IMR-90 (cell line): ENCODE data around the gene HOXB8. TPM values are rescaled to one million over a fixed set of nuclear protein-coding genes. Genes with fewer than 3 reads are reported as not detected.

Experiments used
- ATAC-seq: fragments of 200-7000 bp; cut with Tn5 transposase; 2 replicates; pipeline ENCODE4 v1.9.1; 2020; ENCODE audit warnings: low read depth, mild to moderate bottlenecking, moderate library complexity
- BruUV-seq: library from RNA; stranded (reverse); fragments of 400-500 nt; replicated peaks from 2 replicates; lab custom pipeline; 2021; lab: Mats Ljungman, UMichigan
- CTCF ChIA-PET: fragments of 300-600 bp; formaldehyde crosslinking; extraction: SDS; loops from one replicate; lab custom pipeline; 2021; ENCODE audit warnings: antibody characterized with exemption; lab: Yijun Ruan, JAX
- POLR2A ChIA-PET: fragments of 300-600 bp; sonication (Branson Sonifier 250); formaldehyde crosslinking; loops from one replicate; lab custom pipeline; 2022; ENCODE audit warnings: antibody characterized with exemption; ENCODE audit not compliant: unreplicated experiment; lab: Charles Lee
- DNase-seq: peaks from one replicate; pipeline ENCODE4 v3.0.0; 2013
- H2AFZ ChIP-seq: replicated peaks from 2 replicates; pipeline ENCODE3; 2013; ENCODE audit warnings: low read length, mild to moderate bottlenecking; ENCODE audit not compliant: poor library complexity
- H2AK5ac ChIP-seq: 2 replicates; pipeline ENCODE4 v1.6.1; 2013; ENCODE audit warnings: low read depth, low read length, inconsistent platforms
- H2AK9ac ChIP-seq: replicated peaks from 2 replicates; pipeline ENCODE3; 2013; ENCODE audit warnings: mild to moderate bottlenecking, low read depth, low read length, moderate library complexity; ENCODE audit not compliant: poor library complexity
- H2BK120ac ChIP-seq: 2 replicates; pipeline ENCODE4 v1.6.1; 2013; ENCODE audit warnings: low read depth, low read length, inconsistent platforms
- H2BK15ac ChIP-seq: 3 replicates; pipeline ENCODE4 v1.6.1; 2013; ENCODE audit warnings: low read depth, low read length, inconsistent platforms
- H2BK20ac ChIP-seq: 2 replicates; pipeline ENCODE4 v1.6.1; 2013; ENCODE audit warnings: low read depth, mild to moderate bottlenecking, inconsistent platforms, low read length, moderate library complexity
- H2BK5ac ChIP-seq: 2 replicates; pipeline ENCODE4 v1.6.1; 2013; ENCODE audit warnings: mild to moderate bottlenecking, low read depth, low read length, inconsistent platforms; ENCODE audit not compliant: poor library complexity, severe bottlenecking
- H3K14ac ChIP-seq: replicated peaks from 2 replicates; pipeline ENCODE4 v1.6.1; 2013; ENCODE audit warnings: low read depth, low read length, inconsistent platforms
- H3K18ac ChIP-seq: 2 replicates; pipeline ENCODE4 v1.6.1; 2013; ENCODE audit warnings: low read depth, low read length, control low read depth
- H3K23ac ChIP-seq: 2 replicates; pipeline ENCODE4 v1.6.1; 2013; ENCODE audit warnings: low read depth, low read length, inconsistent platforms
- H3K27ac ChIP-seq: 2 replicates; pipeline ENCODE4 v1.5.1; 2013; ENCODE audit warnings: mild to moderate bottlenecking, control low read depth, low read length; ENCODE audit not compliant: insufficient read depth
- H3K27me3 ChIP-seq: 2 replicates; pipeline ENCODE4 v1.6.1; 2013; ENCODE audit warnings: low read length; ENCODE audit not compliant: control insufficient read depth, insufficient read depth
- H3K36me3 ChIP-seq: 2 replicates; pipeline ENCODE4 v1.6.1; 2013; ENCODE audit warnings: low read length, mixed read lengths; ENCODE audit not compliant: control insufficient read depth, insufficient read depth
- H3K4ac ChIP-seq: 2 replicates; pipeline ENCODE4 v1.6.1; 2013; ENCODE audit warnings: low read depth, low read length, inconsistent platforms
- H3K4me1 ChIP-seq: 2 replicates; pipeline ENCODE4 v1.6.1; 2013; ENCODE audit warnings: low read length, mixed read lengths; ENCODE audit not compliant: control insufficient read depth, insufficient read depth
- H3K4me2 ChIP-seq: 2 replicates; pipeline ENCODE4 v1.6.1; 2013; ENCODE audit warnings: low read depth, mild to moderate bottlenecking, control low read depth, low read length, moderate library complexity
- H3K4me3 ChIP-seq: 2 replicates; pipeline ENCODE4 v1.5.1; 2013; ENCODE audit warnings: low read depth, mild to moderate bottlenecking, control low read depth, low read length, moderate library complexity; ENCODE audit not compliant: insufficient read depth
- H3K56ac ChIP-seq: 2 replicates; pipeline ENCODE4 v1.6.1; 2013; ENCODE audit warnings: low read length, inconsistent platforms; ENCODE audit not compliant: insufficient read depth; ENCODE audit errors: extremely low read depth
- H3K79me1 ChIP-seq, 2 experiments: 2 replicates each; pipeline ENCODE4 v1.6.1; 2013; ENCODE audit warnings: low read length in 2 of 2, inconsistent platforms in 1 of 2, low read depth in 1 of 2
- H3K9ac ChIP-seq: 2 replicates; pipeline ENCODE4 v1.6.1; 2013; ENCODE audit warnings: low read depth, low read length, control low read depth
- H3K9me1 ChIP-seq: 2 replicates; pipeline ENCODE4 v1.6.1; 2013; ENCODE audit warnings: low read length, inconsistent platforms; ENCODE audit not compliant: insufficient read depth
- H3K9me3 ChIP-seq: 2 replicates; pipeline ENCODE4 v1.6.1; 2013; ENCODE audit warnings: low read length; ENCODE audit not compliant: control insufficient read depth, insufficient read depth
- H4K20me1 ChIP-seq: 2 replicates; pipeline ENCODE4 v1.6.1; 2013; ENCODE audit warnings: low read length, inconsistent platforms; ENCODE audit not compliant: insufficient read depth
- H4K5ac ChIP-seq: 2 replicates; pipeline ENCODE4 v1.6.1; 2013; ENCODE audit warnings: mild to moderate bottlenecking, low read depth, low read length, control low read depth
- H4K8ac ChIP-seq, 2 experiments: 2 replicates each; pipeline ENCODE4 v1.6.1; 2013; ENCODE audit warnings: low read depth in 2 of 2, low read length in 2 of 2, control low read depth in 1 of 2, inconsistent platforms in 1 of 2
- H4K91ac ChIP-seq: 2 replicates; pipeline ENCODE4 v1.6.1; 2013; ENCODE audit warnings: low read depth, low read length, inconsistent platforms; ENCODE audit not compliant: insufficient read depth
- BHLHE40 ChIP-seq: fragments of 150-350 bp; IDR thresholded peaks from 2 replicates; pipeline ENCODE4 v1.6.1; 2016; ENCODE audit warnings: mild to moderate bottlenecking, low read depth, low read length
- CHD1 ChIP-seq: IDR thresholded peaks from 2 replicates; pipeline ENCODE4 v1.6.1; 2012; ENCODE audit warnings: low read depth, low read length, improper control_type of control experiment
- CTCF ChIP-seq: conservative IDR thresholded peaks from 2 replicates; pipeline ENCODE4 v1.5.1; 2012; ENCODE audit warnings: mild to moderate bottlenecking, low read depth, low read length, improper control_type of control experiment
- ELK1 ChIP-seq: fragments of 150-350 bp; IDR thresholded peaks from 2 replicates; pipeline ENCODE4 v1.6.1; 2016; ENCODE audit warnings: low read depth, mild to moderate bottlenecking, low read length, moderate library complexity, borderline replicate concordance
- FOS ChIP-seq: fragments of 150-350 bp; IDR thresholded peaks from 2 replicates; pipeline ENCODE4 v1.6.1; 2016; ENCODE audit warnings: low read depth, low read length
- MAFK ChIP-seq: IDR thresholded peaks from 2 replicates; pipeline ENCODE4 v1.6.1; 2012; ENCODE audit warnings: low read depth, low read length, improper control_type of control experiment
- MAZ ChIP-seq: IDR thresholded peaks from 2 replicates; pipeline ENCODE4 v1.6.1; 2012; ENCODE audit warnings: low read depth, mild to moderate bottlenecking, low read length, improper control_type of control experiment, moderate library complexity, borderline replicate concordance
- MXI1 ChIP-seq: IDR thresholded peaks from 2 replicates; pipeline ENCODE4 v1.6.1; 2012; ENCODE audit warnings: low read depth, mild to moderate bottlenecking, low read length, moderate library complexity, borderline replicate concordance
- NFE2L2 ChIP-seq: fragments of 150-350 bp; IDR thresholded peaks from 2 replicates; pipeline ENCODE4 v1.6.1; 2016; ENCODE audit warnings: low read depth, mild to moderate bottlenecking, low read length
- POLR2A ChIP-seq: IDR thresholded peaks from 2 replicates; pipeline ENCODE4 v1.6.1; 2012; ENCODE audit warnings: mild to moderate bottlenecking, low read depth, low read length
- RAD21 ChIP-seq: IDR thresholded peaks from 2 replicates; pipeline ENCODE4 v1.6.1; 2012; ENCODE audit warnings: low read length, improper control_type of control experiment
- RCOR1 ChIP-seq: IDR thresholded peaks from 2 replicates; pipeline ENCODE4 v1.6.1; 2012; ENCODE audit warnings: mild to moderate bottlenecking, low read length, improper control_type of control experiment; ENCODE audit not compliant: insufficient replicate concordance
- RFX5 ChIP-seq: IDR thresholded peaks from 2 replicates; pipeline ENCODE4 v1.8.0; 2012; ENCODE audit warnings: low read depth, mild to moderate bottlenecking, low read length, moderate library complexity
- SMC3 ChIP-seq: fragments of 150-350 bp; IDR thresholded peaks from 2 replicates; pipeline ENCODE4 v1.6.1; 2016; ENCODE audit warnings: low read depth, mild to moderate bottlenecking, antibody characterized with exemption, low read length, moderate library complexity
- WGBS, 2 experiments: methylation state at CpG; one replicate each; pipeline versions ENCODE4 v1.1.5 to v1.1.7; 2013; ENCODE audit warnings: missing lambda C conversion rate in 2 of 2; ENCODE audit not compliant: insufficient read length in 1 of 2; ENCODE audit errors: extremely low coverage in 2 of 2; 5-methylcytosine and 5-hydroxymethylcytosine counted together
- dilution Hi-C: fragments of 300-500 bp; cut with HindIII; formaldehyde crosslinking; loops from one replicate; pipeline ENCODE4 v1.14.3; 2018; ENCODE audit warnings: low sequenced_read_pairs; ENCODE audit not compliant: unreplicated experiment
- in situ Hi-C: fragments of 300-500 bp; cut with MboI; formaldehyde crosslinking; loops from 3 replicates; pipeline ENCODE4 v1.14.3; 2019; ENCODE audit warnings: low sequenced_read_pairs, inconsistent platforms, mixed read lengths
- intact Hi-C: fragments of 100-400 bp; cut with micrococcal nuclease; formaldehyde crosslinking; loops from 2 replicates; pipeline ENCODE4 v1.10.0; 2022
- polyA plus RNA-seq, 3 experiments: library from polyadenylated mRNA; depleted of rRNA; stranded (reverse); fragments of >200 nt; gene quantifications; 2 replicates each; pipeline ENCODE4 v1.2.3, GENCODE V29; 2012; ENCODE audit warnings: low replicate concordance in 1 of 3
- total RNA-seq: library from RNA; depleted of rRNA; stranded (reverse); fragments of >200 nt; gene quantifications from 2 replicates; pipeline ENCODE4 v1.2.3, GENCODE V29; 2012
- TF ChIP-seq, protein P1 (sequence below): fragments of 150-350 bp; IDR thresholded peaks from 2 replicates; pipeline ENCODE4 v1.6.1; 2017; ENCODE audit warnings: mild to moderate bottlenecking, antibody characterized with exemption, low read length, low read depth

The HOXB8 gene
- total and polyA plus RNA-seq, 2 of the 4 experiments (the other 2 are of a cell fraction) = 0.54 to 5.3 TPM

DNA sequence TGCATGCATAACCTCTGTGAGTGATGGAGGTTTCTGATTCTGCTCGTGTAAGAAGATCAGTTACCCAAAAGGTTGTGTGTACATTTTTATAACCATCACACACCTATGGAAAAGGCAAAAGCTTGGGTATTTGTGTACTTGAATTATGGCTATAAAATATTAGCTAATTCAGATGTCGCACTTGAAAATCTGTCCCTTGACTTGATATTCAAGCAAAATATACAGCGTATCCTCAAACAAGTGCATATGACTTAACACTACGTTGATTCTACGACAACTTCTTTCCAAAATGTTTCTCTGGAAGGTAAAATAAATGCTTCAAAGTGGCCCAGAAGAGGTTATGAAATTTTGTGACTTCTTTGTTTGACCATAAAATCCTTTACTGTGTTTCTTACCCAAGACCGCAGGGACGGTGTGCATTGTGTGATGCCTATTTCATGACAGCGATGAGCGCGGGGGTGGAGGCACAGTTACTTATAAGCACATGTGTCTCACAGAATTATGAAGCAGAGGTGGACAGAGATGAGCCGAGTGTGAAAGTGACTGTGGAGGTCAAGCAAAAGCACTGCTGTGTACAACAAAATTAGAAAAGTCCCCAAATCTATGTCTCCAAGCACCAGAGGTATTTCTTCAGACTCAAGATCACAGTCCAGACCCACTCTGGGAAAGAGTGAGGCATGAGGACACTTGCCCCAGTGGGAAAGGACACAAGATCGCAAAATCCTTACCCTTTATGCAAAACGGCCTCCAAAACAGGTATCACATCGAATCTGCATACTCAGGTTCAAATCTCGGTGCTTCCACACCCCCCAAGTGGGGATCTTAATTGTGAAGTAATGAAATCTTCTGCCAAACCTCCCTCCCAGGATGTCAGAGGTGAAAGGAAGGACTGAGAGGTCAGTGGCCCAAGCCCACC, 15.2 kb upstream of the HOXB8 start:
- no peak overlapping the region for H2BK120ac ChIP-seq
- H2BK20ac ChIP-seq = no peak overlapping the region
- H2AFZ ChIP-seq = no peak overlapping the region
- no TSS peak for BruUV-seq
- H3K4me1 ChIP-seq = no peaks in the 10 kb centered on the region; the same call in 1 of the 2 replicates
- H4K5ac ChIP-seq = no peak overlapping the region
- dilution Hi-C loops (no loop called here), in situ Hi-C loops (no loop called here), intact Hi-C loops (no loop called here)
- no CpG with 5 or more reads among the region's 15 CpGs for WGBS, 2 experiments
- H4K20me1 ChIP-seq = peaks cover 6% of the 10 kb centered on the region; the same call in 1 of the 2 replicates
- H3K9me3 ChIP-seq = peaks cover 39% of the 10 kb centered on the region
- no peaks in the 10 kb centered on the region for H3K36me3 ChIP-seq
- no peaks in the 10 kb centered on the region for H3K9me1 ChIP-seq
- H3K4ac ChIP-seq = no peak overlapping the region
- H3K14ac ChIP-seq = no peak overlapping the region
- no peak overlapping the region for H3K9ac ChIP-seq
- no peak overlapping the region for H4K91ac ChIP-seq
- H3K56ac ChIP-seq = no peak overlapping the region
- H3K4me2 ChIP-seq = no peak overlapping the region
- H3K18ac ChIP-seq = no peak overlapping the region
- no peak overlapping the region for H2AK9ac ChIP-seq
- H3K79me1 ChIP-seq = no peaks in the 10 kb centered on the region
- no peak overlapping the region for H2BK5ac ChIP-seq
- H3K27ac ChIP-seq = no peak overlapping the region
- ATAC-seq (no peak), DNase-seq (no peak)
- CTCF ChIA-PET = no interaction called here
- POLR2A ChIA-PET = no interaction called here
- H2BK15ac ChIP-seq = no peak overlapping the region
- no peak overlapping the region; the same call in 1 of the 2 replicates for H3K23ac ChIP-seq
- no peak overlapping the region for H3K4me3 ChIP-seq
- H4K8ac ChIP-seq = no peak overlapping the region
- H2AK5ac ChIP-seq = no peak overlapping the region
- H3K27me3 ChIP-seq = peaks cover 98% of the 10 kb centered on the region
- TF ChIP-seq, protein P1, sequence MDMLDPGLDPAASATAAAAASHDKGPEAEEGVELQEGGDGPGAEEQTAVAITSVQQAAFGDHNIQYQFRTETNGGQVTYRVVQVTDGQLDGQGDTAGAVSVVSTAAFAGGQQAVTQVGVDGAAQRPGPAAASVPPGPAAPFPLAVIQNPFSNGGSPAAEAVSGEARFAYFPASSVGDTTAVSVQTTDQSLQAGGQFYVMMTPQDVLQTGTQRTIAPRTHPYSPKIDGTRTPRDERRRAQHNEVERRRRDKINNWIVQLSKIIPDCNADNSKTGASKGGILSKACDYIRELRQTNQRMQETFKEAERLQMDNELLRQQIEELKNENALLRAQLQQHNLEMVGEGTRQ = no peak
- TF ChIP-seq RAD21 (no peak), ELK1 (no peak), CTCF (no peak), BHLHE40 (no peak), RCOR1 (no peak), MAFK (no peak), MAZ (no peak), MXI1 (no peak), RFX5 (no peak), FOS (no peak), CHD1 (no peak), NFE2L2 (no peak), SMC3 (no peak), POLR2A (no peak)
